ENCODE data around the gene HYAL3. TPM values are rescaled to one million over a fixed set of nuclear protein-coding genes. Genes with fewer than 3 reads are reported as not detected.
"Not testable (repeated sequence)": the region's sequence is repeated elsewhere in the genome, so short reads cannot be mapped to it uniquely, and the experiment has no call there.

Gene HYAL3
- total RNA-seq, 1 experiment from 2014 or later: 12.0 TPM

DNA sequence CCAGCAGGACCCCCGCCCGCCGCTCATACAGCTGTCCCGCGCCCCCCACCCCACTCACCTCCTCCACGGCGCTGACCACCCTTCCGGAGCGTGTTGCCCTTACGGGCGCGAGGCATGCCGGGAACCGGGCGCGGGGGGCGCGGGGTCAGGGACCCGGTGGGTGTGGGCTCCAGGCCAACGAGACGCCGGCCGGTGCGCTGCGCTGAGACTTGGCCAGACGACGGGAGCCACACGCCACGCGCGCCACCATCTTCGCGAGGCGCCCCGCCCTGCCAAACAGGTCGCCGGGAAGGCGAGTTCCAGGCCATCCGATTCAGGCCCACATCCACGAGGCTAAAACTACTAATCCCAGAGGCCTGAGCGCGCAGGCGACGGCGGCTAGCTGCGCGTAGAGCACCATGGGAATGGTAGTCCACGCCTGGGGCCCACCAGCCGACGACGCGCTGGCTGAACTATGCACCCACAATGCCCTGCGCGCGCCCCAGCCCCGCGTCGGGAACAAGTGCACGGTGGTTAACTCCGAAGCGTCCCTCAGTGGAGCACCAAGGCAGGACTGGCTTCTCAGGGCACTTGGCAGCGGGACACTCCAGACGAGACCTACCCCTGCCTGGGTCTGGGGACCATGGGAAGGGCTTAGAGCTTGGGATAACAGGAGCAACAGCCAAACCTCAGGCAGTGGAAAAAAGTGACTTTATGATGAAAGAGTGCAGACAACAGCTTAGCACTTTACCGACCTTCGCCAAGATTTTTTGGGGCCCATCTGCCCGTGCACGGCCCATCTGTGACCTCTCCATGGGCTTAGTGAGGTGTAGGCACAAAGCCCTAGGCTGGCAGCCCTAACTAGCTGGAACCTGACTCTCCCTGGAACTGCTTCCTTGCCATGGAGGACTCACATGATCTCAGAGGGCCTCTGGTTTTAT, 6.8 kb downstream of the HYAL3 start, which contains the start of gene IFRD2:
TSS of gene IFRD2 (minus strand) at position 271 of the 920 bp plus-strand sequence. CDS start at position 116, 155 bp downstream.
- peak; percentile 98 for DNase-seq (ENCODE audit: low read depth)

- DNase-seq (ENCODE audit: low read depth): no peak
These were observed 9.0 kb downstream of the HYAL3 start for GRCh38 chr3:50290161-50290641.

- no peak for DNase-seq (ENCODE audit: low read depth)
These were observed 10.1 kb downstream of the HYAL3 start for GRCh38 chr3:50289130-50289529.

GRCh38 chr3:50288387-50289007, 10.7 kb downstream of the HYAL3 start:
- no peak for DNase-seq (ENCODE audit: low read depth)

GRCh38 chr3:50287262-50287661, 11.9 kb downstream of the HYAL3 start:
- no peak for DNase-seq (ENCODE audit: low read depth)

GRCh38 chr3:50286322-50287227, 12.6 kb downstream of the HYAL3 start:
- DNase-seq (ENCODE audit: low read depth): no peak

DNA sequence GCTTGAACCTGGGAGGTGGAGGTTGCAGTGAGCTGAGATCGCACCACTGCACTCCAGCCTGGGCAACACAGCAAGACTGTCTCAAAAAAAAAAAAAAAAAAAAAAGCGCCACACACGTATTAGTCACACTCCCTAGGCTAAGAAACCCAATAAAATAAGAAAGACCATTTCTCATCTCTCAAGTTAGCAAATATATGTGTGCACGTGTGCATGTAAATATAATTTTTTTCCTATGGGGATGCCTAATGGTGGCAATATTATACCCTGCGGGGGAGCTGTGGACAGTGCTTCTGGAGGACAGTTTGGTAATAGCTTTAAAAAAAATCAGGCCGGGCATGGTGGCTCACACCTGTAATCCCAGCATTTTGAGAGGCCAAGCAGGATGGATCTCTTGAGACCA, 15.1 kb downstream of the HYAL3 start:
- not testable (repeated sequence) for DNase-seq (ENCODE audit: low read depth)

- no peak for DNase-seq (ENCODE audit: low read depth)
These were observed 19.8 kb downstream of the HYAL3 start for GRCh38 chr3:50279255-50280016.

DNA sequence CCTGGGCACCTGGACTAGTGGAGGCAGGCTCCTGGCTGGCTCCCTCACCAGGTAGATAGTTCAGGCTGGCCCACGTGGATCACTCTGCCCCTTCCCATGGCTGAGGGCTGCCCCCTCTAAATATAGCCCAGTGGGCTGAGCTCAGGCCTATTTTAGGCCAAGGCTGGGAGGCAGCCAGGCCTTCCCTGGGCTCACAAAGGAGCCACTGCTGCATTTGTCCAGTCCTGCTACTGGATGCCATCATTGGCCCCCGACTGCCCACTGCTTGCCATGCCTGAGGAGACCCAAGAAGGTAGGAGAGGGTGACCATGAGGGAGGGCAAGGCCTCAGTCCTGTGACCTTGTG, 20.4 kb downstream of the HYAL3 start, which contains the start of gene LSMEM2:
TSS of gene LSMEM2 (plus strand) at position 208 of the 345 bp plus-strand sequence. CDS start at position 235, 27 bp downstream.
- no peak for DNase-seq (ENCODE audit: low read depth)

DNA sequence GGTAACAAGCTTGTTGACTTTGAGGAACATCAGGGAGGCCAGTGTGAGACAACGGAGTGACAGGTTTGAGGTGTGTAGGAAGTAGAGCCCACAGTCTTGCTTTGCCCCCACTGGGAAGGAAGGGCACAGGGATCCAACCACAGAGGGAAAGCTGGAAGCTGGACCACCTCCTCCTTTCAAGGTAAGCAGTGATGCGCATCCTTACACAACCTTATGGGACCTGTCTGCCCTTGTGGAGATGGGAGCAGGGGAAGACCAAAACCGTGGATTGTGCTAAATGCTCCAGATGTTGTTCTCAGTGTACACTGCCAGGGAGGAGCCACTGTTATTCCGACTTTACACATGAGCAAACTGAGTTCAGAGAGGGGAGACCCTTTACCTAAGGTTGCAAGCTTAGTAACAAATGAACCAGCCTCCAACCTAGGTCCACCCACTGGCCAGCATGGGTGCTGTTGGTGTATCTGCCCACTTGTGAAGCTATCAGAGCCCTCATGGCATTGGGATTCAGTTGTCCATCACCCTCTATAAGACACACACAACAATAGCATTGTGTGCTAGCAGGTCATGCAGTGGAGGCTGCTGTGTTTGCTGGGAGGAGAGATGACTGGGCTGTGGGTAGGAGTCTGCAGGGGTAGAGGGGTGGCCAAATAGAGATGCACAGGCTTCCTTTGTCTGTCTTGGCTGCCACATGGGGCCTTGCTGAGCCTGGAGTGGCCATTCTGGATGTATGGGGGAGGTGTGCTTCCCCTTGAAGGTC, 20.9 kb downstream of the HYAL3 start:
- DNase-seq (ENCODE audit: low read depth): no peak

DNA sequence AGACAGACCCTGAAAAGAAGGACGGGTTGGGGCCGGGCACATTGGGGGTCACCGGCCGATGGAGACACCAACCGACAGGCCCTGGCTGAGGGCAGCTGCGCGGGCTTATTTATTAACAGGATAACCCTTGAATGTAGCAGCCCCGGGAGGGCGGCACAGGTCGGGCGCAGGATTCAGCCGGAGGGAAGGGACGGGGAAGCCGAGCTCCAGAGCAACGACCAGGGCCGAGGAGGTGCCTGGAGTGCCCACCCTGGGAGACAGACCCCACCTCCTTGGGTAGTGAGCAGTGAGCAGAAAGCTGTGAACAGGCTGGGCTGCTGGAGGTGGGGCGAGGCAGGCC, 22.5 kb downstream of the HYAL3 start:
- DNase-seq (ENCODE audit: low read depth): no peak

- no peak for DNase-seq (ENCODE audit: low read depth)
These were observed 23.0 kb downstream of the HYAL3 start for GRCh38 chr3:50275996-50276761.

DNA sequence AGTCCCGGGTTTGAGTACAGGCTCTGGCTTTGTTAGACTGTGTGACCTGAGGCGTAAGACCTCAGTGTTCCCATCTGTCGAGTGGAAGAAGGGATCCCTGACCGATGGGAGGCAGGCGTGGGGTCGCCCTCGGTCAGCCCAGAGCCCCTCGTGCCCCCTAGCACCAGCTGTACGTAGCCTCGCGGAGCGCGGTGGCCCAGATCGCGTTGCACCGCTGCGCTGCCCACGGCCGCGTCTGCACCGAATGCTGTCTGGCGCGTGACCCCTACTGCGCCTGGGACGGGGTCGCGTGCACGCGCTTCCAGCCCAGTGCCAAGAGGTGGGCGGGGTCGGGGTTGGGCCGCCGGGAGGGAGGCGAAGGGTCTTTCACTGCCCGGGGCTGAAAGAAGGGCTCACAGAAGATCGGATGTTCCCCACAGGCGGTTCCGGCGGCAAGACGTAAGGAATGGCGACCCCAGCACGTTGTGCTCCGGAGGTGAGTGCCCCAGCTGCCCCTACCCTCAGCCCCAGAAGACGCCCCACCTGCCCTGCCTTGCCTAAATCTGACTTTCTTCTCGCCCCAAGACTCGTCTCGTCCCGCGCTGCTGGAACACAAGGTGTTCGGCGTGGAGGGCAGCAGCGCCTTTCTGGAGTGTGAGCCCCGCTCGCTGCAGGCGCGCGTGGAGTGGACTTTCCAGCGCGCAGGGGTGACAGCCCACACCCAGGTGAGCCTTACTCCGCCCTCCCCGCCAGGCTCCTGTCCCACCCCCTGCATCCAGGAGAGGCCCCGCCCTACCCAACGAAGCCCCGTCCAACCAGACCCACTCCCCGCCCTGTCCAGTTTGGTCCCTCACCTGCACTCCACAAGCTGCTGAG, 23.8 kb downstream of the HYAL3 start:
- DNase-seq (ENCODE audit: low read depth): no peak

GRCh38 chr3:50274371-50275104, 24.7 kb downstream of the HYAL3 start:
- DNase-seq (ENCODE audit: low read depth): peak; percentile 45

DNA sequence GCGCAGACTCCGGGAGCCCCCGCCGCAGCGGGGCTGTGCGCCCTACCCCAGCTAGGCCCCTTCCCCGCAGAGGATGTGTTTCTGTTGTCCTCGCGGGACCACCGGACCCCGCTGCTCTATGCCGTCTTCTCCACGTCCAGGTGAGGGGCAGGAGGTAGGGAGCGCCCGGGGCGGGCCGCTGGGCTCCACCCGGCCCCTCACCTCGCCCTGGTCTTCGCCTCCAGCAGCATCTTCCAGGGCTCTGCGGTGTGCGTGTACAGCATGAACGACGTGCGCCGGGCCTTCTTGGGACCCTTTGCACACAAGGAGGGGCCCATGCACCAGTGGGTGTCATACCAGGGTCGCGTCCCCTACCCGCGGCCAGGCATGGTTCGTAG, 25.5 kb downstream of the HYAL3 start:
- DNase-seq (ENCODE audit: low read depth): no peak

DNA sequence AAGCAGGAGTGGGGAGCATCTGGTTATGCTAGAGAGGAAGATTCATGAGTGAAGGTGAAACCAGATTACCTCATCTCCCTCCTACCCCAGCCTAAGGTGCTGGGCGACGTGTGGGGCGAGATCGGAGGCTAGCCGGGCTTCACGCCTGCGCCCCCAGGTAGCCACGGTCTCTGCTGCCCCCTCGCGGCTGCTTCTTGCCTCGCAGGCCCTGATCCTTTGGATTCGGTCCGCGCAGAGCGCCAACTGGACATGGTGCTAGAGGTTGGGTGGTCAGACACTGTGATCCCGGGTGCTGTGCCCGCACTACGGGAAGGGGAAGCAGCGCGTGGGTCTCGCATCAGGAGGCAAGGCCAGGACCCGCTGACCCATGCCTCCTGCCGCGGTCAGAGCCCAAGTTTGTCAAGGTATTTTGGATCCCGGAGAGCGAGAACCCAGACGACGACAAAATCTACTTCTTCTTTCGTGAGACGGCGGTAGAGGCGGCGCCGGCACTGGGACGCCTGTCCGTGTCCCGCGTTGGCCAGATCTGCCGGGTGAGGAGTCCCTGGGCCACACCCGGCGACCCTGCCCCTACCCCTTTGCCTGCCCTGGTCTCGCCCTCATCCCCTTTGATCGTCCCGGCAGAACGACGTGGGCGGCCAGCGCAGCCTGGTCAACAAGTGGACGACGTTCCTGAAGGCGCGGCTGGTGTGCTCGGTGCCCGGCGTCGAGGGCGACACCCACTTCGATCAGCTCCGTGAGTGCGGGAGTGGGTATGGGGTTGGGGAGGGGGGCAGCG, 26.1 kb downstream of the HYAL3 start:
- peak; percentile 70 for DNase-seq (ENCODE audit: low read depth)

DNA sequence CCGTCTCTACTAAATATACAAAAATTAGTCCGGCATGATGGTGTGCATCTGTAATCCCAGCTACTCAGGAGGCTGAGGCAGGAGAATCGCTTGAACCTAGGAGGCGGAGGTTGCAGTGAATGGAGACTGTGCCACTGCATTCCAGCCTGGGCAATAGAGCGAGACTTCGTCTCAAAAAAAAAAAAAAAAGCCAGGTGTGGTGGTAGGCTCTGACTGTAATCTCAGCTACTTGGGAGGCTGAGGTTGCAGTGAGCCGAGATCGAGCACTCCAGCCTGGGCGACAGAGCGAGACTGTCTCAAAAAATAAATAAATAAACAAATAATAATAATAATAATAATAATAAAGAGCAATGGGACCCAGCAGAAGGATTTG, 26.7 kb downstream of the HYAL3 start:
- DNase-seq (ENCODE audit: low read depth): not testable (repeated sequence)

All from RPMI7951 (cell line).